Adrenal gland (tissue), 5 donors: ENCODE measurements around the gene ARL4A.

Experiments used
- POLR2A ChIP-seq, 2 donors: fragments of 450-650 bp; IDR thresholded peaks; one replicate each; pipeline ENCODE4 v1.6.1; 2017; ENCODE audit warnings: antibody characterized with exemption in 2 of 2, mild to moderate bottlenecking in 2 of 2, moderate library complexity in 1 of 2
- TF ChIP-seq, protein P1 (sequence below), 6 experiments: fragments of 450-650 bp in 4 of 6; fragments of 200-600 bp in 2 of 6; sonication (generic) in 1 of 6; IDR thresholded peaks; 1 replicate in 5 of 6; 2 replicates in 1 of 6; pipeline versions ENCODE4 v1.5.1 to v1.8.0; 2016 to 2021; ENCODE audit warnings: antibody characterized with exemption in 6 of 6, mild to moderate bottlenecking in 2 of 6, moderate library complexity in 1 of 6
- donor health status: DM: no; HTN: no; CAD: no.

DNA sequence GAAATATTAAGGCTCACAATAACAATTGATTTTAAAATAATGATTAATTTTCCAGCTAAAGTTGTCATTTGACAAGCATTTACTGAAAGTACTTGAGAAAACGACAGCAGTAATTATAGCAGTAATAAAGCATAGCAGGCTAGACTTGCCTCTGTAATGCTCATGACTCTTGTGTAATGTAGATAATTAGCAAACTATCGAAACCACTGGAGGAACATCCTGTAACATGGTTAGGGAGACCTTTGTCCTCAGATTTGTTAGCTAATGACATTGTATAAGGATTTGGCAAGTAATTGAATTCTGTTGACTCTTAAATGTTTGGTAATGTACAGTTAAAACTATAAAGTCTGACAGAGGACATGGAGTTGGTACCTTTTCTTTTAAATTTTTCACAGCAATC lies 24.8 kb downstream of the ARL4A start:
- TF ChIP-seq, protein P1, sequence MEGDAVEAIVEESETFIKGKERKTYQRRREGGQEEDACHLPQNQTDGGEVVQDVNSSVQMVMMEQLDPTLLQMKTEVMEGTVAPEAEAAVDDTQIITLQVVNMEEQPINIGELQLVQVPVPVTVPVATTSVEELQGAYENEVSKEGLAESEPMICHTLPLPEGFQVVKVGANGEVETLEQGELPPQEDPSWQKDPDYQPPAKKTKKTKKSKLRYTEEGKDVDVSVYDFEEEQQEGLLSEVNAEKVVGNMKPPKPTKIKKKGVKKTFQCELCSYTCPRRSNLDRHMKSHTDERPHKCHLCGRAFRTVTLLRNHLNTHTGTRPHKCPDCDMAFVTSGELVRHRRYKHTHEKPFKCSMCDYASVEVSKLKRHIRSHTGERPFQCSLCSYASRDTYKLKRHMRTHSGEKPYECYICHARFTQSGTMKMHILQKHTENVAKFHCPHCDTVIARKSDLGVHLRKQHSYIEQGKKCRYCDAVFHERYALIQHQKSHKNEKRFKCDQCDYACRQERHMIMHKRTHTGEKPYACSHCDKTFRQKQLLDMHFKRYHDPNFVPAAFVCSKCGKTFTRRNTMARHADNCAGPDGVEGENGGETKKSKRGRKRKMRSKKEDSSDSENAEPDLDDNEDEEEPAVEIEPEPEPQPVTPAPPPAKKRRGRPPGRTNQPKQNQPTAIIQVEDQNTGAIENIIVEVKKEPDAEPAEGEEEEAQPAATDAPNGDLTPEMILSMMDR (IDR thresholded peaks at IDR 0.05) = no peak
- no peak for TF ChIP-seq POLR2A (IDR thresholded peaks at IDR 0.05)
